Measurements from ENCODE around the gene NPR2. TPM values are rescaled to one million over a fixed set of nuclear protein-coding genes. Genes with fewer than 3 reads are reported as not detected.

NPR2 gene
- total RNA-seq, 4 donors from 2014 or later = 12.7 to 39.3 (median 34.5) TPM

DNA sequence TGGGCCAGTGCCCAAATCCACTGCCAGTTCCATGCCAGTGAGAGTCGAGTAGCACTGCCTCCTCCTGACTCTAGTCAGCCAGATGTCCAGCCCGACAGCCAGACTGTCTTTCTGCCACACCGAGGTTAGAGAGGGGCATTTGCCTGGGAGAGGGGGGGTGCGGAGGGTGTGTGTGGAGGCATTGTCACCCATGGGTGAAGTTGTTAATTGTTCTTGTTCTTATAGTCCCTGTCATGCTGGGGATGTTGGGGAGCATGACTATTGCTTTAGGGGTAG is 41.2 kb upstream of the NPR2 start:
- Histone ChIP-seq H3K36me3 (peaks cover 0 to 51% of the 10 kb centered on the region in 2 donors), H3K4me3 (peak overlapping the region; percentile 67 to 76), H3K4me1 (peaks cover 0 to 49% (median 29%) of the 10 kb centered on the region in 3 donors), H3K27ac (peak overlapping the region in 3 of 4 donors; percentile 90 to 96 (median 93)), H3K27me3 (no peaks in the 10 kb centered on the region), H3K9me3 (no peaks in the 10 kb centered on the region)
- TF ChIP-seq POLR2A (IDR thresholded peaks at IDR 0.05) (no peak), POLR2AphosphoS5 (IDR thresholded peaks at IDR 0.05) (no peak), EP300 (IDR thresholded peaks at IDR 0.05) (no peak)
- TF ChIP-seq, protein P1, sequence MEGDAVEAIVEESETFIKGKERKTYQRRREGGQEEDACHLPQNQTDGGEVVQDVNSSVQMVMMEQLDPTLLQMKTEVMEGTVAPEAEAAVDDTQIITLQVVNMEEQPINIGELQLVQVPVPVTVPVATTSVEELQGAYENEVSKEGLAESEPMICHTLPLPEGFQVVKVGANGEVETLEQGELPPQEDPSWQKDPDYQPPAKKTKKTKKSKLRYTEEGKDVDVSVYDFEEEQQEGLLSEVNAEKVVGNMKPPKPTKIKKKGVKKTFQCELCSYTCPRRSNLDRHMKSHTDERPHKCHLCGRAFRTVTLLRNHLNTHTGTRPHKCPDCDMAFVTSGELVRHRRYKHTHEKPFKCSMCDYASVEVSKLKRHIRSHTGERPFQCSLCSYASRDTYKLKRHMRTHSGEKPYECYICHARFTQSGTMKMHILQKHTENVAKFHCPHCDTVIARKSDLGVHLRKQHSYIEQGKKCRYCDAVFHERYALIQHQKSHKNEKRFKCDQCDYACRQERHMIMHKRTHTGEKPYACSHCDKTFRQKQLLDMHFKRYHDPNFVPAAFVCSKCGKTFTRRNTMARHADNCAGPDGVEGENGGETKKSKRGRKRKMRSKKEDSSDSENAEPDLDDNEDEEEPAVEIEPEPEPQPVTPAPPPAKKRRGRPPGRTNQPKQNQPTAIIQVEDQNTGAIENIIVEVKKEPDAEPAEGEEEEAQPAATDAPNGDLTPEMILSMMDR (IDR thresholded peaks at IDR 0.05) = no peak
- no peak for ATAC-seq
- WGBS, 2 donors (ENCODE audit: low coverage in 1 of 2) = 17% methylated on average over 1 of the region's 4 CpGs; no CpG with 5 or more reads in 1 of the 2 donors

DNA sequence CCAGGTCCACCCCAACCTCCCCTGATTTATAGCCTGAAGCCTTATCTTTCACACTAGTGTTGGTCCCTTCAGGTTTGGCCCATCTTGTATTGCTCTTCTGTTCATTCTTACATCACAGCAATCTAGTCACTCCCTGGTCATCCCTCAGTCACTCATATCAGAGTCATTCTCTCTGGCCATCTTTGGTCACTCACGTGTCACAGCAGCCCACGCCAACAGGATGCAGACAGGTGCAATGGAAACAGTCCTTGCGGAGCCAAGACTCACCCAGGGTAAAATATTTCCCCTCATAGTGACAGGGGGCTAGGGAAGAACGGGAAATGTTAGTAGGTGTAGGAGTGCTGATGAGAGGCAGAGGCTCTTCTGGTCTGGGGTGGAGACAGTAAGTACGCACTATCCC is 37.9 kb upstream of the NPR2 start:
- H3K36me3 ChIP-seq = peaks cover 0 to 51% of the 10 kb centered on the region in 2 donors
- H3K4me1 ChIP-seq = peaks cover 0 to 44% (median 25%) of the 10 kb centered on the region in 3 donors
- H3K9me3 ChIP-seq = no peaks in the 10 kb centered on the region
- 80 to 97% methylated on average over 1 to 5 of the region's 5 CpGs for WGBS, 2 donors (ENCODE audit: low coverage in 1 of 2)
- TF ChIP-seq, protein P1 (IDR thresholded peaks at IDR 0.05) = no peak
- TF ChIP-seq POLR2A (IDR thresholded peaks at IDR 0.05) (no peak), EP300 (IDR thresholded peaks at IDR 0.05) (no peak), POLR2AphosphoS5 (IDR thresholded peaks at IDR 0.05) (no peak)
- no peak overlapping the region for H3K4me3 ChIP-seq
- H3K27ac ChIP-seq = no peak overlapping the region
- ATAC-seq = no peak
- H3K27me3 ChIP-seq = no peaks in the 10 kb centered on the region

DNA sequence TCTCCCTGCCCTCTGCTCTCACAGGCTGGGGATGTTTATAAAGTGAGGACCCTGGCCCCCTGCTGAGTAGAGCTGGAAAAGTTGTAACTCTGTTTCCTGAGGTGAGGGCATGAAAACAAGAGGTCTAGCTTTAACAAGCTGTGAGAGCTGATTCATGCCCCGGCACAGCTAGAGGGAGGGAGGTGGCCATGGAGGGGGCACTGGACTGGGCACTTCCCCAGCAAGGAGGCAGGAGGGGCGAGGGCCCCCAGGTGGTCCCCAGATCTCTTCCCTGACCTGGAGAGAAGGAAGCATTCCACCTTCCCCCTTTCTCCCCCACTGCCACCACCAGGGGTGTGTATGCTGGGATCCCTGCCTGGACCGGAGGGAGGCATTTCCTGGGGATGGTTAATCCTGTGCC is 37.1 kb upstream of the NPR2 start, which contains the start of gene MSMP:
Gene MSMP (minus strand): TSS at position 13 of the 400 bp plus-strand sequence. CDS start 147 bp downstream, outside the sequence.
- peaks cover 0 to 51% of the 10 kb centered on the region in 2 donors for H3K36me3 ChIP-seq

DNA sequence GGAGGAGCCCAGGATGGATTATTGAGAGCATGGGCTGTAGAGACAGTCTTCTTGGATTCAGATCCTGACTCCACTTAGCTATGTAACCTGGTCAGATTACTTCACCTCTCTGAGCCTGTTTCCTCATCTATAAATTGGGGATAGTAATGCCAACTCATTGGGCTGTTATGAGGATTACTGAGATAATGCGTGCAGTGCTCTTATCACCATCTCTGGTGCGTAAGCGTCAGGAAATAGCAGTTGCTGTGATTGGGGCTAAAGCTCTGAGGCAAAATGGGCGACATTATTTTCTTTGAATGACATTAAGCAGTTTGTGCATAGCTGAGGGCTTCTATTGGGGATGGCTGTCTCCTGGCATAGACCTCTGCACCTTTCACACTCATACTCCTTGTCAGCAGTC is 36.3 kb upstream of the NPR2 start:
- Histone ChIP-seq H3K4me3 (no peak overlapping the region), H3K27me3 (no peaks in the 10 kb centered on the region), H3K36me3 (peaks cover 0 to 51% of the 10 kb centered on the region in 2 donors), H3K27ac (no peak overlapping the region), H3K9me3 (no peaks in the 10 kb centered on the region), H3K4me1 (peaks cover 0 to 51% (median 23%) of the 10 kb centered on the region in 3 donors)
- WGBS, 2 donors (ENCODE audit: low coverage in 1 of 2) = 82 to 92% methylated on average over 2 to 4 of the region's 4 CpGs
- no peak for ATAC-seq
- no peak for TF ChIP-seq EP300 (IDR thresholded peaks at IDR 0.05)
- TF ChIP-seq POLR2A (IDR thresholded peaks at IDR 0.05) = no peak
- TF ChIP-seq, protein P1 (IDR thresholded peaks at IDR 0.05) = no peak
- no peak for TF ChIP-seq POLR2AphosphoS5 (IDR thresholded peaks at IDR 0.05)

More for the DNA sequence above, 37.1 kb upstream of the NPR2 start, which contains the start of gene MSMP:
- Histone ChIP-seq H3K4me1 (peaks cover 0 to 52% (median 28%) of the 10 kb centered on the region in 3 donors), H3K27me3 (no peaks in the 10 kb centered on the region), H3K4me3 (no peak within 1 kb of the TSS), H3K27ac (peak within 1 kb of the TSS in 1 of 4 donors; percentile 14), H3K9me3 (no peaks in the 10 kb centered on the region)
- no peak for ATAC-seq
- TF ChIP-seq EP300 (IDR thresholded peaks at IDR 0.05) (no peak), POLR2AphosphoS5 (IDR thresholded peaks at IDR 0.05) (no peak), POLR2A (IDR thresholded peaks at IDR 0.05) (no peak)
- TF ChIP-seq, protein P1 (IDR thresholded peaks at IDR 0.05) = no peak
- WGBS, 2 donors (ENCODE audit: low coverage in 1 of 2) = 0% methylated on average over 1 of the region's 3 CpGs; no CpG with 5 or more reads in 1 of the 2 donors
